Breast epithelium (tissue), 4 donors: Measurements from ENCODE around the gene CACNA1H. TPM values are rescaled to one million over a fixed set of nuclear protein-coding genes. Genes with fewer than 3 reads are reported as not detected.

Experiments used
- DNase-seq, 2 donors: peaks; one replicate each; pipeline ENCODE4 v3.0.0-alpha.2; 2019; ENCODE audit warnings: low spot score in 2 of 2
- H3K27ac ChIP-seq, 2 donors: fragments of 200-600 bp; sonication (generic) in 1 of 2; one replicate each; pipeline ENCODE4 v1.5.1; 2016 to 2019; ENCODE audit warnings: mild to moderate bottlenecking in 1 of 2
- H3K27me3 ChIP-seq, 2 donors: fragments of 200-600 bp; sonication (generic) in 1 of 2; one replicate each; pipeline versions ENCODE4 v1.5.1 to v1.6.0; 2017 to 2019; ENCODE audit warnings: control low read depth in 1 of 2, mild to moderate bottlenecking in 1 of 2
- H3K36me3 ChIP-seq: fragments of 200-600 bp; one replicate; pipeline ENCODE4 v1.5.1; 2019
- H3K4me1 ChIP-seq, 2 donors: fragments of 200-600 bp; sonication (generic); one replicate each; pipeline ENCODE4 v1.5.1; 2016 to 2019; ENCODE audit warnings: control low read depth in 1 of 2
- H3K4me3 ChIP-seq, 3 donors: fragments of 200-600 bp; sonication (generic); 1 replicate in 2 of 3; 2 replicates in 1 of 3; pipeline ENCODE4 v1.5.1; 2016 to 2019; ENCODE audit warnings: mild to moderate bottlenecking in 3 of 3, moderate library complexity in 2 of 3
- H3K9me3 ChIP-seq, 2 donors: fragments of 200-600 bp; sonication (generic) in 1 of 2; one replicate each; pipeline ENCODE4 v1.5.1; 2016 to 2019; ENCODE audit warnings: control low read depth in 1 of 2
- CTCF ChIP-seq, 3 donors: fragments of 450-650 bp; IDR thresholded peaks; one replicate each; pipeline ENCODE4 v1.5.1; 2016 to 2017; ENCODE audit warnings: antibody characterized with exemption in 3 of 3, mild to moderate bottlenecking in 3 of 3, moderate library complexity in 3 of 3
- POLR2A ChIP-seq: fragments of 450-650 bp; IDR thresholded peaks from one replicate; pipeline ENCODE4 v1.6.1; 2016; ENCODE audit warnings: antibody characterized with exemption, mild to moderate bottlenecking, moderate library complexity
- POLR2AphosphoS5 ChIP-seq, 3 donors: sonication (generic); formaldehyde crosslinking; IDR thresholded peaks; one replicate each; pipeline ENCODE4 v1.6.1; 2017; ENCODE audit warnings: antibody characterized with exemption in 3 of 3
- intact Hi-C: fragments of 100-400 bp; cut with DNase I; formaldehyde crosslinking; loops from one replicate; pipeline ENCODE4 v1.15.1; 2023; ENCODE audit warnings: low total_unique reads
- total RNA-seq, 3 donors: library from RNA; depleted of rRNA; stranded (reverse); fragments of >200 nt; gene quantifications; one replicate each; pipeline ENCODE4 v1.1.0, GENCODE V29; 2016

The CACNA1H gene
- total RNA-seq, 3 donors from 2014 or later: 1.6 to 2.5 (median 2.2) TPM

- no peak overlapping the region for H3K27ac ChIP-seq
- peaks cover 3 to 6% of the 10 kb centered on the region in 2 donors for H3K9me3 ChIP-seq
- H3K4me1 ChIP-seq: peaks cover 4 to 12% of the 10 kb centered on the region in 2 donors
- H3K36me3 ChIP-seq: no peaks in the 10 kb centered on the region
- intact Hi-C loops: no loop called here
- H3K4me3 ChIP-seq: peak overlapping the region; percentile 33 to 67 (median 50)
- DNase-seq: no peak
- H3K27me3 ChIP-seq: peaks cover 11 to 82% of the 10 kb centered on the region in 2 donors
- TF ChIP-seq CTCF (IDR thresholded peaks at IDR 0.05) (no peak), POLR2AphosphoS5 (IDR thresholded peaks at IDR 0.05) (no peak), POLR2A (no peak)
Measured at GRCh38 chr16:1152123-1152638, 725 bp upstream of the CACNA1H start.

DNA sequence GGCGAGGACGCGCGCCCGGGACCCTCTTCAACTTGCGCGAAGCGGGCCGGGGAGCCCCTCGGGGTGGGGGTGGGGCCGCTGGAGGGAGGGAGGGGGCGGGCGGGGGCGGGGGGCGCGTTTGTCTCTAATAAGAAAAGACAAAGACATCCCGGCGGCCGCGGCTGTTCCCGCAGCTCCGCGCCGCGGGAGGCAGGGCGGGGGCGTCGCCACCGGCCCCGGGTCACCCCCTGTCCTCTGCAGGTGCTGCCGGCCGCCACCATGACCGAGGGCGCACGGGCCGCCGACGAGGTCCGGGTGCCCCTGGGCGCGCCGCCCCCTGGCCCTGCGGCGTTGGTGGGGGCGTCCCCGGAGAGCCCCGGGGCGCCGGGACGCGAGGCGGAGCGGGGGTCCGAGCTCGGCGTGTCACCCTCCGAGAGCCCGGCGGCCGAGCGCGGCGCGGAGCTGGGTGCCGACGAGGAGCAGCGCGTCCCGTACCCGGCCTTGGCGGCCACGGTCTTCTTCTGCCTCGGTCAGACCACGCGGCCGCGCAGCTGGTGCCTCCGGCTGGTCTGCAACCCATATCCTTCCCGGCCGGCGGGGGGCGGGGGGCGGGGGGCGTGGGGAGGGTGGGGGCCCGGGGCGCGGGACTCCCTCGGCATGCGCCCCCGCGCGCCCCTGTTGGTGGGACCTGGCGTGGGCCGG, 714 bp downstream of the CACNA1H start:
- intact Hi-C loops: no loop called here

DNA sequence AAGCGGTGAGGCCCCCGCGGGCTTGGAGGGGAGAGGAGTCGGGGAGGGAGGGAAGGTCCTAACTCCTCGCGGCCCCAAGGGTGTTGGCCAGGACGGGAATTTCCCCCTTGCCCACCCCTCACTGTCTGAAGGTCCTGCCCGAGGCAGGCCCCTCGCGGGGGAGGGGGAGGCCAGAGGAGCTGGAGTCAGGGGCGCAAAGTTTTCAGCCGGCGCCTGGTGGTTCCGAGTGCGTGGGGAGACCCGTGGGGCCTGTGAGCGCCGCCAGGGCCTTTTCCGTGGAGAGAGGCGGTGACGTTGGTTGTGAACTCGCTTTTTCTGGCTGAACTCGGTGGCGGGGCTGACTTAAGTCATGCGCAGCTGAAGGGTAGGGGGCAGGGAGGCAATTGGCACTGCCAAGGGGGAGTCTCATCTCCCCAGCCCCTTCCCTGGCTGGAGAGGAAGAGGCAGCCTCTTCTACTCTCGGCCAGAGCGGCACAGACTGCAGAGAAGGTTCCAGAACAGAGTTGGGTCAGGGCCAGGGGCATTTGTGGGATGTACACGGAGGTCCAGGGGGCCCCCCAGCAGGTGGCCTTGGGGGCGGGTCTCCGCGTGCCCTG, 1.5 kb downstream of the CACNA1H start:
- no peak for DNase-seq
- no peak for TF ChIP-seq POLR2AphosphoS5 (IDR thresholded peaks at IDR 0.05)
- TF ChIP-seq CTCF (IDR thresholded peaks at IDR 0.05): no peak
- no peak for TF ChIP-seq POLR2A
- intact Hi-C loops: no loop called here
- Histone ChIP-seq H3K9me3 (no peaks in the 10 kb centered on the region), H3K4me3 (peak overlapping the region; percentile 33 to 67 (median 35)), H3K4me1 (peaks cover 4 to 12% of the 10 kb centered on the region in 2 donors), H3K27me3 (peaks cover 16 to 88% of the 10 kb centered on the region in 2 donors), H3K36me3 (no peaks in the 10 kb centered on the region), H3K27ac (peak overlapping the region in 1 of 2 donors; percentile 43)

More for the DNA sequence above, 714 bp downstream of the CACNA1H start:
- Histone ChIP-seq H3K27me3 (peaks cover 11 to 85% of the 10 kb centered on the region in 2 donors), H3K27ac (peak overlapping the region in 1 of 2 donors; percentile 19), H3K4me1 (peaks cover 4 to 12% of the 10 kb centered on the region in 2 donors), H3K9me3 (no peaks in the 10 kb centered on the region), H3K4me3 (peak overlapping the region; percentile 33 to 67 (median 35)), H3K36me3 (no peaks in the 10 kb centered on the region)
- no peak for DNase-seq
- no peak for TF ChIP-seq CTCF (IDR thresholded peaks at IDR 0.05)
- no peak for TF ChIP-seq POLR2A
- no peak for TF ChIP-seq POLR2AphosphoS5 (IDR thresholded peaks at IDR 0.05)

DNA sequence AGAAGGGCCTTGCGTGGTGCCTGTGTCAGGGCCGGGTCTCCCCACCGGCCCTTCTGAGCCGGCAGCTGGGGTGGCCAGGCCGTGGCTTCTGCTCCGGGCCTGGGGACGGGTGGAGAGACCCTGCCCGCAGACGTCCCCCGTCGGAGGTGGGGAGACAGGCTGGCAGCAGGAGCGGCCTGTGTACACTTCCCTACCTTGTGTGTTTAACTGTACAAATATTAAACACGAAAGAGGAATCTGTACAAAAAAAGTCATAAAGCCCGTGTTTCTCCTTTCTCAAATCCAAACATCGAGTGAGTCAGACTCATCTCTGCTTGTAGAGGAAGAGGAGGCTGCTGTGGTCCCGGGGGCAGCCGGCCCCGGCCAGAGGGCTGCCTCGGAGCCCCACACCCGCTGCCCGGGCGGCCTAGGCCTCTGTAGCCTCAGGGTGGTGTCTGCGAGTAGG, 2.0 kb downstream of the CACNA1H start:
- Histone ChIP-seq H3K27me3 (peaks cover 16 to 89% of the 10 kb centered on the region in 2 donors), H3K27ac (peak overlapping the region in 1 of 2 donors; percentile 43), H3K4me1 (peaks cover 4 to 12% of the 10 kb centered on the region in 2 donors), H3K4me3 (peak overlapping the region in 2 of 3 donors; percentile 22 to 35), H3K36me3 (no peaks in the 10 kb centered on the region), H3K9me3 (no peaks in the 10 kb centered on the region)
- intact Hi-C loops: loop anchor here (5.0 kb wide), 1 partner anchor 858 kb away; no protein-coding TSS in a partner anchor
- TF ChIP-seq POLR2AphosphoS5 (IDR thresholded peaks at IDR 0.05) (no peak), CTCF (IDR thresholded peaks at IDR 0.05) (no peak), POLR2A (no peak)
- DNase-seq: no peak
